Lung (tissue), 12 donors: Measurements from ENCODE around the gene PRPH2. TPM values are rescaled to one million over a fixed set of nuclear protein-coding genes. Genes with fewer than 3 reads are reported as not detected.
A peak's percentile ranks its signal among the peaks of the same experiment; 100 is the strongest.

Experiments used
- ATAC-seq: fragments of 200-7000 bp; cut with Tn5 transposase; one replicate; pipeline ENCODE4 v1.9.1; 2020; ENCODE audit warnings: moderate number of reproducible peaks; ENCODE audit not compliant: insufficient read depth, low FRiP score
- DNase-seq, 3 donors: peaks; one replicate each; pipeline ENCODE4 v3.0.0-alpha.2; 2013 to 2017
- H3K27ac ChIP-seq, 2 donors: one replicate each; pipeline ENCODE4 v1.5.1; 2013; ENCODE audit warnings: mild to moderate bottlenecking in 2 of 2, moderate library complexity in 2 of 2, control low read depth in 1 of 2, inconsistent platforms in 1 of 2, low read depth in 1 of 2, low read length in 1 of 2
- H3K27me3 ChIP-seq, 3 donors: one replicate each; pipeline ENCODE4 v1.5.1; 2013; ENCODE audit warnings: low read length in 2 of 3; ENCODE audit not compliant: control insufficient read depth in 3 of 3, insufficient read depth in 3 of 3
- H3K36me3 ChIP-seq, 4 donors: one replicate each; pipeline ENCODE4 v1.5.1; 2013; ENCODE audit warnings: low read length in 4 of 4, mild to moderate bottlenecking in 1 of 4, moderate library complexity in 1 of 4; ENCODE audit not compliant: control insufficient read depth in 4 of 4, insufficient read depth in 4 of 4
- H3K4me1 ChIP-seq, 5 donors: one replicate each; pipeline ENCODE4 v1.5.1; 2013; ENCODE audit warnings: low read length in 5 of 5, mild to moderate bottlenecking in 2 of 5, moderate library complexity in 1 of 5; ENCODE audit not compliant: control insufficient read depth in 5 of 5, insufficient read depth in 5 of 5
- H3K4me3 ChIP-seq: one replicate; pipeline ENCODE4 v1.5.1; 2013; ENCODE audit warnings: mild to moderate bottlenecking, control low read depth, moderate library complexity
- H3K9ac ChIP-seq, 2 donors: one replicate each; pipeline ENCODE4 v1.5.1; 2013; ENCODE audit warnings: low read length in 2 of 2, control low read depth in 1 of 2; ENCODE audit not compliant: insufficient read depth in 1 of 2
- H3K9me3 ChIP-seq, 4 donors: one replicate each; pipeline ENCODE4 v1.5.1; 2013; ENCODE audit warnings: low read length in 3 of 4, mild to moderate bottlenecking in 1 of 4, moderate library complexity in 1 of 4; ENCODE audit not compliant: control insufficient read depth in 4 of 4, insufficient read depth in 3 of 4
- WGBS, 2 donors: extraction: QIAGEN DNeasy Blood & Tissue Kit; methylation state at CpG; one replicate each; pipeline ENCODE4 v1.1.7; 2013; 5-methylcytosine and 5-hydroxymethylcytosine counted together
- polyA plus RNA-seq, 2 donors: library from polyadenylated mRNA; stranded (reverse); fragments of 200-250 nt; gene quantifications; one replicate each; pipeline ENCODE4 v1.2.1, GENCODE V29; 2013
- total RNA-seq, 2 donors: library from RNA; depleted of rRNA in 1 of 2; stranded (reverse); fragments of >200 nt in 1 of 2; gene quantifications; one replicate each; pipeline ENCODE4 v1.2.1, GENCODE V29; 2014 to 2021
- TF ChIP-seq, protein P1 (sequence below): IDR thresholded peaks from 2 replicates; pipeline ENCODE4 v1.5.1; 2012; ENCODE audit warnings: mild to moderate bottlenecking; ENCODE audit errors: control extremely low read depth, extremely low read depth
- donor health status: control.
- donor health status: control.
- donor health status: Bipolar disorder and iron deficiency.
- donor health status: healthy.
- donor health status: DM: yes; HTN: yes; CAD: no.

PRPH2 gene
- total and polyA plus RNA-seq, 4 donors, result 0.31 to 2.6 (median 1.1) TPM

- Histone ChIP-seq H3K9me3 (no peaks in the 10 kb centered on the region), H3K36me3 (no peaks in the 10 kb centered on the region), H3K27me3 (no peaks in the 10 kb centered on the region), H3K4me1 (peaks cover 0 to 4% (median 0%) of the 10 kb centered on the region in 5 donors), H3K27ac (no peak overlapping the region), H3K9ac (no peak overlapping the region), H3K4me3 (no peak overlapping the region)
- TF ChIP-seq, protein P1, sequence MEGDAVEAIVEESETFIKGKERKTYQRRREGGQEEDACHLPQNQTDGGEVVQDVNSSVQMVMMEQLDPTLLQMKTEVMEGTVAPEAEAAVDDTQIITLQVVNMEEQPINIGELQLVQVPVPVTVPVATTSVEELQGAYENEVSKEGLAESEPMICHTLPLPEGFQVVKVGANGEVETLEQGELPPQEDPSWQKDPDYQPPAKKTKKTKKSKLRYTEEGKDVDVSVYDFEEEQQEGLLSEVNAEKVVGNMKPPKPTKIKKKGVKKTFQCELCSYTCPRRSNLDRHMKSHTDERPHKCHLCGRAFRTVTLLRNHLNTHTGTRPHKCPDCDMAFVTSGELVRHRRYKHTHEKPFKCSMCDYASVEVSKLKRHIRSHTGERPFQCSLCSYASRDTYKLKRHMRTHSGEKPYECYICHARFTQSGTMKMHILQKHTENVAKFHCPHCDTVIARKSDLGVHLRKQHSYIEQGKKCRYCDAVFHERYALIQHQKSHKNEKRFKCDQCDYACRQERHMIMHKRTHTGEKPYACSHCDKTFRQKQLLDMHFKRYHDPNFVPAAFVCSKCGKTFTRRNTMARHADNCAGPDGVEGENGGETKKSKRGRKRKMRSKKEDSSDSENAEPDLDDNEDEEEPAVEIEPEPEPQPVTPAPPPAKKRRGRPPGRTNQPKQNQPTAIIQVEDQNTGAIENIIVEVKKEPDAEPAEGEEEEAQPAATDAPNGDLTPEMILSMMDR, result no peak
- DNase-seq (no peak), ATAC-seq (no peak)
- 85 to 90% methylated on average over 5 of the region's 5 CpGs for WGBS, 2 donors
Measured at GRCh38 chr6:42766163-42766670, 43.8 kb upstream of the PRPH2 start.

DNA sequence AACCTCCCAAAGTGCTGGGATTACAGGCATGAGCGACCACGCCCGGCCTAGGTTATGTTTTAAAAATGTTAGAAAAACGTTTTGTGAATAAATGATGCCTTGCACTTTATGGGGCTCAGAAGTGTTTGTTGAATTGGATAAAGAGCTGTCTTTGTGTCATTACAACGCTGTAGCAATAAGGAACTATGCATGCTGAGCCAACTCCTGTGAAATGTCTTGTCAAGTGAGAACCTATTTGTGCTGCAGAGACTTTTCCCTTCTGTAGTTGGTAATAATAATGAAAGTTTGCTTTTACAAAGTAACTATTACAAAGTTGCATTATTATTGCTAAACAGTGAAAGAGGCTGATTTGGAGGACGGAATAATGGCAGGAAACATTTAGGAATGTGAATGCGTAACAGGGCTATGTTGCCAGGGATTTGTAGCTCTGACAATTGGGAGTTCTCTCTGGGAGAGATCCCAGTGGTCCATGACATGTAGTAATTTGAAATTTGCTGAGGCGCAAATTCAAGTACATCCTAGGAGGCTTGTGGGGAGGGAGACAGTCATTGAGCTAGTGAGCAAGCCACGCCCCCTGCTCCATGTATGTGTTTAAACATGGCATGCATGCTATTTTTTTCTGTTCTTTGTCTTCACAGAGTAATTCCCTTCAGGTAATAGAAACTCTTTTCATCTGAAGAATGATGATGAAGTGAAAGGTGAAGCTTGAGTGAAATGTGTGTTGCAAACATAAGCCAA lies 42.7 kb upstream of the PRPH2 start:
- ATAC-seq, result no peak

DNA sequence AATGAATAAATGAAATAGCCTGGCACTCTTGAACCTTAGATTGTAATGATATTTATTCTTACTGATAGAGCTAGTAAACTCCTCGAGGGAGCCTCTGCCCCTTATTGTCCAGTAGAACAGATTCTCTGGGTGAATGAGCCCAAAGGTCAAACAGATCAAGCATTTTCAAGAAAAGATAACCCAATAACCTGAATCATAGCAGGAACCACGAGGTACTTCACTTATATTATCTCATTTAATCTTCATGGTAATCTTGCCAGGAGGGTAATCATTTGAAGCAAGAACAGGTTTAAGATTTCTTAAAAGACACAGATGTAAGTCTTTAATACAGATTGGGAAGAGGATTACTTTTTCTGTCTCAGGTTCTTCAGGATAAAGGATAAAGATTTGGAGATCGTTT lies 40.6 kb upstream of the PRPH2 start:
- Histone ChIP-seq H3K36me3 (peaks cover 0 to 3% (median 0%) of the 10 kb centered on the region in 4 donors), H3K9ac (no peak overlapping the region), H3K4me1 (no peaks in the 10 kb centered on the region), H3K4me3 (no peak overlapping the region), H3K27ac (no peak overlapping the region), H3K9me3 (no peaks in the 10 kb centered on the region), H3K27me3 (no peaks in the 10 kb centered on the region)
- DNase-seq, result no peak
- ATAC-seq, result no peak
- TF ChIP-seq, protein P1, result no peak
- WGBS, 2 donors, result 76 to 95% methylated on average over 3 of the region's 3 CpGs

More for the DNA sequence above, 42.7 kb upstream of the PRPH2 start:
- TF ChIP-seq, protein P1, result no peak
- H3K36me3 ChIP-seq, result no peaks in the 10 kb centered on the region
- no peaks in the 10 kb centered on the region for H3K27me3 ChIP-seq
- peak in 1 of 3 donors; percentile 13 for DNase-seq
- no peak overlapping the region for H3K9ac ChIP-seq
- no peaks in the 10 kb centered on the region for H3K9me3 ChIP-seq
- no peak overlapping the region for H3K4me3 ChIP-seq
- 90 to 94% methylated on average over 9 of the region's 9 CpGs for WGBS, 2 donors
- no peaks in the 10 kb centered on the region for H3K4me1 ChIP-seq
- no peak overlapping the region for H3K27ac ChIP-seq
